K562 (cell line): Measurements from ENCODE around the gene MPC1. TPM values are rescaled to one million over a fixed set of nuclear protein-coding genes. Genes with fewer than 3 reads are reported as not detected.
A peak's percentile ranks its signal among the peaks of the same experiment; 100 is the strongest.

Experiments used
- CBX1 ChIP-seq: sonication (generic); IDR thresholded peaks from 2 replicates; pipeline ENCODE4 v1.6.1; 2016; ENCODE audit warnings: antibody characterized with exemption, low read depth, mild to moderate bottlenecking
- DMBX1 ChIP-seq: fragments of 250-450 bp; sonication (Bioruptor Pico); IDR thresholded peaks from 2 replicates; pipeline ENCODE4 v1.8.0; 2022; ENCODE audit warnings: inconsistent platforms, mild to moderate bottlenecking, moderate library complexity, borderline replicate concordance
- EGR1 ChIP-seq: fragments of 450-650 bp; conservative IDR thresholded peaks from 2 replicates; pipeline ENCODE4 v1.6.1; 2017; ENCODE audit warnings: mild to moderate bottlenecking
- HEY1 ChIP-seq: fragments of 250-450 bp; sonication (Bioruptor Pico); IDR thresholded peaks from 2 replicates; pipeline ENCODE4 v1.5.0; 2020; ENCODE audit warnings: mild to moderate bottlenecking, moderate library complexity, borderline replicate concordance
- HNRNPL ChIP-seq: fragments of 200-400 bp; formaldehyde crosslinking; IDR thresholded peaks from 2 replicates; pipeline ENCODE4 v1.6.1; 2017; ENCODE audit warnings: low read depth, mild to moderate bottlenecking, low read length
- LEF1 ChIP-seq: fragments of 450-650 bp; IDR thresholded peaks from 2 replicates; pipeline ENCODE4 v1.6.1; 2016; ENCODE audit warnings: mild to moderate bottlenecking
- SAP30 ChIP-seq: fragments of 200-600 bp; sonication (generic); IDR thresholded peaks from 2 replicates; pipeline ENCODE4 v1.6.1; 2012; ENCODE audit warnings: borderline replicate concordance, low read depth, mild to moderate bottlenecking, moderate library complexity, low read length, control low read depth, inconsistent platforms; ENCODE audit not compliant: insufficient read depth, poor library complexity, severe bottlenecking
- SRF ChIP-seq, 2 experiments: fragments of 250-450, 450-650 bp in 1 of 2; sonication (Bioruptor Pico) in 1 of 2; sonication (generic) in 1 of 2; formaldehyde crosslinking; IDR thresholded peaks; 2 replicates each; pipeline versions ENCODE4 v1.5.0 to v1.5.1; 2020 to 2022; ENCODE audit warnings: mild to moderate bottlenecking in 1 of 2, missing genetic modification reagents in 1 of 2
- TSC22D4 ChIP-seq: fragments of 450-650 bp; IDR thresholded peaks from 2 replicates; pipeline ENCODE4 v1.6.1; 2016; ENCODE audit warnings: missing genetic modification characterization, missing biosample characterization, control low read depth
- polyA plus RNA-seq, 8 experiments: library from polyadenylated mRNA; depleted of rRNA in 4 of 8; stranded (reverse) in 5 of 8; unstranded in 3 of 8; fragments of >200 nt; fragmentation: Nextera tagmentation in 2 of 8; fragmentation: Illumina TruSeq in 1 of 8; extraction: Ambion mirVana in 2 of 8; extraction: Trizol in 1 of 8; gene quantifications; 2 replicates each; pipeline versions ENCODE4 v1.2.1 to v1.2.3, GENCODE V29; 2011 to 2014; ENCODE audit warnings: inconsistent platforms in 1 of 8, missing spikeins in 1 of 8
- total RNA-seq, 7 experiments: library from RNA; depleted of rRNA in 6 of 7; stranded (reverse); fragments of >200 nt in 6 of 7; fragmentation: Illumina TruSeq in 2 of 7; extraction: Trizol in 2 of 7; gene quantifications; 2 replicates each; pipeline versions ENCODE4 v1.2.1 to v1.2.3, GENCODE V29; 2011 to 2021; ENCODE audit warnings: low replicate concordance in 1 of 7
- TF ChIP-seq, protein P1 (sequence below), 2 experiments: fragments of 450-650 bp in 1 of 2; sonication (generic) in 1 of 2; formaldehyde crosslinking in 1 of 2; IDR thresholded peaks; 2 replicates each; pipeline versions ENCODE4 v1.7.1 to v1.9.0; 2016 to 2022; ENCODE audit warnings: inconsistent platforms in 1 of 2, mild to moderate bottlenecking in 1 of 2, missing genetic modification reagents in 1 of 2
- TF ChIP-seq, protein P2 (sequence below): fragments of 250-450 bp; sonication (Bioruptor Pico); IDR thresholded peaks from 2 replicates; pipeline ENCODE4 v1.5.0; 2020; ENCODE audit warnings: mild to moderate bottlenecking

Gene MPC1
- total and polyA plus RNA-seq, 9 of the 15 experiments (the other 6 are each of a cell fraction or from before 2014, with no cell fraction given) = 78.6 to 185 (median 138) TPM

DNA sequence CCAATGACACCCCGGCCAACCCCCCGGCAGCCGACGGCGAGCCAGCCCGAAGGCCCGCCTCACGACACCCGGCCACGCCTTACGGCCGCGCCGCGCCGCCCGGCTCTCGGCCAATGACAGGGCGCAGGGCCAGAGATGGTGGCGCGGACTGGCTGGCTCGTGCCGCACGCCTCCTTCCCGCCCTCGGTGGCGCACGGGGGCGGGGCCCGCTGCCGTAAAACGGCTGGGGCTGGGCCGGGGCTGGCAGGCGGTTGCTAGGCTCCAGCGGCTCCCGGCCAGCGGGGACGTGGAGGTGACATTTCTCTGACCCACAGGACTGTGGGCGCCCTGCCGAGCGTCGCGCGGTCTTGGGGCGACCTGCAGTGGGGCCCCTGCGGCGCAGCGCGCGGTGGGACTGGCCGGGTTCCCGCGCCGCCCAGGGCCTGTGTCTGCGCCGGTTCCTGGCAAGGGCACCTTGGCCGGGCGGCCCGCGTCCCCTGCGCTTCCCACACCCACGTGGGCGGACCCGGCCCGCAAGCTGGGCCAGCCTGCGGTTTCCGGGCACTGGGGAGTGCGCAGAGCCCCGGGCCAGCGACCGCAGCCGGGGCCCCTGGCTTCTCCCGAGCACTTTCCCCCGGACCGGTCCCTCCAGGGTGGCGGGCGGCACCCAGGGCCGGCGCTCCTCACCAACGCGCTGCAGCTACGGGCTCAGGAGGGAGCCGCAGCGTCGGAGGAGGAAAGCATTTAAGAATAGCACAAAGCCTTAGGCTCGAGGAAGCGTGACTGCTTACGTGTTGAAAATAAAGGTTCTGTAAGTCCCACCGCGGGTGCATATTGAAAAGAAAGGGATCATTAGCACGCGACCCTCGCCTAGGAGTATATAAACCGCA lies at the start of gene MPC1 (continued):
- TF ChIP-seq DMBX1 (CRISPR knock-in tag) (peak; percentile 59; the same call in 1 of the 2 replicates), EGR1 (peak; percentile 72), SRF (CRISPR knock-in tag; IDR thresholded peaks at IDR 0.05) (peak; percentile 12 to 49; a peak in 1 of 4 replicates), CBX1 (peak; percentile 39; the same call in 1 of the 2 replicates), HEY1 (no peak), HNRNPL (peak; percentile 92), SAP30 (peak; percentile 93), TSC22D4 (no peak), LEF1 (no peak)
- TF ChIP-seq, protein P1, sequence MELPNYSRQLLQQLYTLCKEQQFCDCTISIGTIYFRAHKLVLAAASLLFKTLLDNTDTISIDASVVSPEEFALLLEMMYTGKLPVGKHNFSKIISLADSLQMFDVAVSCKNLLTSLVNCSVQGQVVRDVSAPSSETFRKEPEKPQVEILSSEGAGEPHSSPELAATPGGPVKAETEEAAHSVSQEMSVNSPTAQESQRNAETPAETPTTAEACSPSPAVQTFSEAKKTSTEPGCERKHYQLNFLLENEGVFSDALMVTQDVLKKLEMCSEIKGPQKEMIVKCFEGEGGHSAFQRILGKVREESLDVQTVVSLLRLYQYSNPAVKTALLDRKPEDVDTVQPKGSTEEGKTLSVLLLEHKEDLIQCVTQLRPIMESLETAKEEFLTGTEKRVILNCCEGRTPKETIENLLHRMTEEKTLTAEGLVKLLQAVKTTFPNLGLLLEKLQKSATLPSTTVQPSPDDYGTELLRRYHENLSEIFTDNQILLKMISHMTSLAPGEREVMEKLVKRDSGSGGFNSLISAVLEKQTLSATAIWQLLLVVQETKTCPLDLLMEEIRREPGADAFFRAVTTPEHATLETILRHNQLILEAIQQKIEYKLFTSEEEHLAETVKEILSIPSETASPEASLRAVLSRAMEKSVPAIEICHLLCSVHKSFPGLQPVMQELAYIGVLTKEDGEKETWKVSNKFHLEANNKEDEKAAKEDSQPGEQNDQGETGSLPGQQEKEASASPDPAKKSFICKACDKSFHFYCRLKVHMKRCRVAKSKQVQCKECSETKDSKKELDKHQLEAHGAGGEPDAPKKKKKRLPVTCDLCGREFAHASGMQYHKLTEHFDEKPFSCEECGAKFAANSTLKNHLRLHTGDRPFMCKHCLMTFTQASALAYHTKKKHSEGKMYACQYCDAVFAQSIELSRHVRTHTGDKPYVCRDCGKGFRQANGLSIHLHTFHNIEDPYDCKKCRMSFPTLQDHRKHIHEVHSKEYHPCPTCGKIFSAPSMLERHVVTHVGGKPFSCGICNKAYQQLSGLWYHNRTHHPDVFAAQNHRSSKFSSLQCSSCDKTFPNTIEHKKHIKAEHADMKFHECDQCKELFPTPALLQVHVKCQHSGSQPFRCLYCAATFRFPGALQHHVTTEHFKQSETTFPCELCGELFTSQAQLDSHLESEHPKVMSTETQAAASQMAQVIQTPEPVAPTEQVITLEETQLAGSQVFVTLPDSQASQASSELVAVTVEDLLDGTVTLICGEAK (IDR thresholded peaks at IDR 0.05) = no peak; the same call in 1 of the 2 replicates
- TF ChIP-seq, protein P1 (CRISPR knock-in tag; IDR thresholded peaks at IDR 0.05) = no peak
- TF ChIP-seq, protein P2, sequence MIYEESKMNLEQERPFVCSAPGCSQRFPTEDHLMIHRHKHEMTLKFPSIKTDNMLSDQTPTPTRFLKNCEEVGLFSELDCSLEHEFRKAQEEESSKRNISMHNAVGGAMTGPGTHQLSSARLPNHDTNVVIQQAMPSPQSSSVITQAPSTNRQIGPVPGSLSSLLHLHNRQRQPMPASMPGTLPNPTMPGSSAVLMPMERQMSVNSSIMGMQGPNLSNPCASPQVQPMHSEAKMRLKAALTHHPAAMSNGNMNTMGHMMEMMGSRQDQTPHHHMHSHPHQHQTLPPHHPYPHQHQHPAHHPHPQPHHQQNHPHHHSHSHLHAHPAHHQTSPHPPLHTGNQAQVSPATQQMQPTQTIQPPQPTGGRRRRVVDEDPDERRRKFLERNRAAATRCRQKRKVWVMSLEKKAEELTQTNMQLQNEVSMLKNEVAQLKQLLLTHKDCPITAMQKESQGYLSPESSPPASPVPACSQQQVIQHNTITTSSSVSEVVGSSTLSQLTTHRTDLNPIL (CRISPR knock-in tag) = no peak
